ENCODE measurements around the gene RAET1G. TPM values are rescaled to one million over a fixed set of nuclear protein-coding genes. Genes with fewer than 3 reads are reported as not detected.

Gene RAET1G
- polyA plus RNA-seq, 1 donor, result 0.28 TPM

Other genes with a start within 250 kb of the RAET1G start
- 24.4 TPM for gene LATS1, start 205.0 kb downstream of the RAET1G start, polyA plus RNA-seq
- 27.2 TPM for gene NUP43, start 176.6 kb downstream of the RAET1G start, polyA plus RNA-seq
- 78.3 TPM for gene PCMT1, start 173.4 kb downstream of the RAET1G start, polyA plus RNA-seq
- gene LRP11, start 58.8 kb downstream of the RAET1G start, polyA plus RNA-seq, result 28.8 TPM
- gene RAET1E, start 25.0 kb downstream of the RAET1G start, polyA plus RNA-seq, result 0.61 TPM
- 0.09 TPM for gene ULBP2, start 18.9 kb upstream of the RAET1G start, polyA plus RNA-seq
- 0.03 TPM for gene ULBP1, start 40.8 kb upstream of the RAET1G start, polyA plus RNA-seq
- gene RAET1L, start 102.4 kb upstream of the RAET1G start, polyA plus RNA-seq, result not detected
- gene ULBP3, start 146.0 kb upstream of the RAET1G start, polyA plus RNA-seq, result 1.8 TPM
- gene PPP1R14C, start 219.9 kb upstream of the RAET1G start, polyA plus RNA-seq, result 2.9 TPM

Measured in large intestine (tissue), 1 donor.